Cardiac septum (tissue), 1 donor: ENCODE data around the gene LRRC51. TPM values are rescaled to one million over a fixed set of nuclear protein-coding genes. Genes with fewer than 3 reads are reported as not detected.

ENCODE experiments used
- DNase-seq: peaks from one replicate; pipeline ENCODE4 v3.0.0-alpha.2; 2020; ENCODE audit warnings: low spot score
- intact Hi-C: fragments of 100-400 bp; cut with DNase I; formaldehyde crosslinking; loops from one replicate; pipeline ENCODE4 v1.14.0; 2022
- total RNA-seq: library from RNA; stranded (reverse); fragmentation: NEBNext Ultra II Directional; extraction: Animal tissue kit (Norgen Biotek cat#: 25700); gene quantifications from one replicate; pipeline ENCODE4 v1.2.1, GENCODE V29; 2021
- donor health status: DM: no; HTN: no; CAD: no.

LRRC51 gene
- total RNA-seq, 1 donor from 2014 or later, result 4.2 TPM

DNA sequence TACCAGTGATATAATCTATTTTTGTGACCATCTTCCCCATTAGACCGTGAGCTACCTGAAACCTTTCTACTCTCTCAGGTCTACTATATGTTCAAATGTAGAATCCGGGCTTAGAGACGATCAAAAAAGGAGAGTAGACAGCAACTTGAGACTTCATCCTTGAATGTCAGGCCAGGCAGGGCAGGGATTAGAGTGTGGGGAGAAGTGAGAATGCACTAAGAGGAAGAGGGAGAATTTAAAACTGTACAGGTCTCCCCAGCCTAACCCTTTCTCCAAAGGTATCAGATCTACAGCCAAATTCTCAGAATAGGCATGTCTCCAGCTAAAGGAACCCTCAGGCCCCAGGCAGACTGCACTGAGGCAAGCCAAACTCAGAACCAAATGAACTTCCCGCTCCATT lies 21.5 kb downstream of the LRRC51 start:
- no peak for DNase-seq

DNA sequence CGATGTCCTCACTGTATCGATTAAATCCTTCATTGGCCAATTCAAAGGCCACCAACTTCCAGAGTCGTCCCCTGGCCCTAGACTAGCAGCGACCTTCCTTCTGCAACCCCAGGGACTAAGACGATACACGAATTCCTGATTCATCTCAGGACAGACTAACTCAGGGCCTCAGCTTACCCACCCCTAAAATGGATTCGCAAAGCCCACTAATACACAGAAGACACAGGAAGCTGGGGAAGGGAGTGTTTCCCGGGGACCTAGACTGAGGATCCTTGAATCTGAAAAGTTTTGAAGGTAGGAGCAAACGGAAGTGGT lies 21.9 kb downstream of the LRRC51 start:
- DNase-seq, result no peak
- intact Hi-C loops, result loop anchor here (2.0 kb wide), 1 partner anchor 62 kb away; no protein-coding TSS in a partner anchor

More for the DNA sequence above, 21.5 kb downstream of the LRRC51 start:
- intact Hi-C loops, result loop anchor here (2.0 kb wide), 1 partner anchor 61 kb away; no protein-coding TSS in a partner anchor

DNA sequence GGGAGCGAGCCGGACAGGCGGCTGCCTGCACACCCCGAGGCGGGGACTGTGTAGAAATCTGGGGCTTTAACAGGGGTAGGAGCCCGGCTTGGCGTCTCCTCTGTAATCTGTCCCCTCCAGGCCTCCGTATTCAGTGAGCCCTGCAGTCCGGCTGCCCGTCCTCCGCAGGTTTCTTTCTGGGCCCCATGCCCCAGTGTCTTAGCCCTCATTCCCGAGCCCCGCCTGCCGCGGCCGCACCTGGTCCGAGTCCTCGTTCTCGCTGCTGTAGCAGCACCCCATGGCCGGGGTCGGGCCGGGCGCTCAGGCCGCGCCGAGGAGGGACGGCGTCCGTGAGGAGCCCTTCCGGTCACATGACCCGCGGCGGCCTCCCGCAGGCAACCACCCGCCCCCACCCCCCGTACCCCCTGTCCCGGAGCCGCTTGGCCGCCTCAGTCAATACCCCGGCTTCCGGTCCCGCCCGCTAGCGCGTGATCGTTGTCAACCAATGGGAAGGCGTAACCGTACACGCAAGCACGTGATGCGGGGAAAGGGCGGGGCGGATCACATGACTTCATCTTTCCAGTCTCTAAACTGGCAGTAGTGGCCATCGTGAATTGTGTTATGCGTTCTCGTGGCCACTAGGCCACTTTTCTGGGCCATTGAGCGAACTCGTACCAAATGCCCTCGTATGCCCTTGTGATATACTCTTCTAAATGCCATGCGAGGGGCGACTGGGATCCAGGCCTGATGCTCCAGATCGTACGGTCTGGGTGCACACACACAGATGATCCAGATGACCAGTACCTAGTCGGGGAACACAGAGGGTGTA lies 22.5 kb downstream of the LRRC51 start, which contains the start of gene LAMTOR1:
Gene LAMTOR1, minus strand, starts transcription at position 352 of the 808 bp plus-strand sequence. Its CDS starts 73 bp downstream, at position 279.
- peak; percentile 99 for DNase-seq
- intact Hi-C loops, result loop anchor here (1.0 to 2.0 kb wide), 2 partner anchors 9 to 62 kb away; partner anchors contain the start of gene ANAPC15

DNA sequence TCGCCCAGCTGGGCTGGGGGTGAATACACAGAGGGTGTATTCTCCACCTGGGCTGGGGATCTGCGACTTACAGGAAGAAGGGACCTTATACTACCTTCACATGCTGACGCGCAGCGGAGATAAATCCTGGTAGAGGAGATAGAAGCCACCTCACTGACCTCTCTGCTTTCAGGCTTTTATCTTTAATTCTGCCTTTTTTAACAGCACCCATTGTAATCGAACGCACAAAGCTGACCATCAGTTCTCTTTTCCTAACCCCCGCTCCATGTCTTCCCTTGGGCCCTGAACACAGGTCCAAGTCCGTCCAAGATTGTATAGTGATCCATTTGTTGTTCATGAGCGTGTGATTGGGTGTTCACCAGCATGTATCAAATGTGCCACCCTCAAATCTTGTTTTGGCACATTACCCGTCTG lies 23.1 kb downstream of the LRRC51 start:
- no peak for DNase-seq
- intact Hi-C loops, result loop anchor here (1.0 to 2.0 kb wide), 2 partner anchors 9 to 63 kb away; partner anchors contain the start of gene ANAPC15

DNA sequence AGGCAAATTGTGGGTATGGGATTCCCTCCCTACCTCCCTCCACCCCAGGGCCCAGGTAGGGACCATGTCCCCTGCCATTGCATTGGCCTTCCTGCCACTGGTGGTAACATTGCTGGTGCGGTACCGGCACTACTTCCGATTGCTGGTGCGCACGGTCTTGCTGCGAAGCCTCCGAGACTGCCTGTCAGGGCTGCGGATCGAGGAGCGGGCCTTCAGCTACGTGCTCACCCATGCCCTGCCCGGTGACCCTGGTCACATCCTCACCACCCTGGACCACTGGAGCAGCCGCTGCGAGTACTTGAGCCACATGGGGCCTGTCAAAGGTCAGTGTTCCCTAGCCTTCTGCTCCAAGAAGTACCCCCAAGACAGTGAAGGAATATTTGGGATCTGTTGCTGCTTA lies 25.2 kb downstream of the LRRC51 start, which contains the start of gene TOMT:
Gene TOMT, plus strand, starts transcription at position 37 of the 400 bp plus-strand sequence. Its CDS starts 28 bp downstream, at position 65.
- intact Hi-C loops, result no loop called here
- DNase-seq, result no peak

DNA sequence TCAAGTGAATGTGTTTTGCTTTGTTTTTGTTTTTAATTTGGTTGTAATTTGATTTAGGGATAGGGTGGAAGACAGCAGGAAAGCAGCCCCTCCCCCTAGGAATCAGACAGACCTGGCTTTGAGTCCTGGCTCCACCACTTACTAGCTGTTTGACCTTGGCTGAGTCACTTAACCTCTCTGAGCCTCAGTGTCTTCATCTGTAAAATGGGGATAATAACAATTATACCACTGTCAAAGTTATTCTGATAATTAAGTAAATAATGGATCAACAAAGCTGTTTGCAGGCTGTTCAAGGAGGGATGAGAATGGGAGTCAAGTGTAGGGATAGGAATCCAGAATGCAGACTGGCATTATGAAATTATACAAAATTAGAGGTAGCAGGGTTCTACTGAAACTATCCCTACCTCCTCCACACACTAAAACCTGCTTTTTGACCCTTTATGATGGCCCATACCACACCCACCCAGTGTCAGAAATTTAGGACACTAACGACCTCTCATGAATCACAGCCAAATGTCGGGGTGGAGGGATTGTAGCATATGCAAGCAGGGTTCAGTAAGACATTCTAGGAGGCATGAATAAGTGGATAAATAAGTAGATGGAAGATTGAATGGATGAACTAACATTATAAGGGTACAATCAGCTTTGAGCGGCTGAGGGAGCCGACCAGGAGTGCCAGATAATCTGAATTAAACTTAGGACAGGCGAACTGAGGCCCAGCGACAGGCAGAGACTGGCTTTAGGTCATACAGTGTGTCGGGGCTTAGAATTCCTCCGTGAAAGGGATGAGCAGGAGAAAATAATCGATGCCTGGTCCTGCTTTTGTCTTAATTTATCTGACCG lies 30.9 kb downstream of the LRRC51 start:
- DNase-seq, result no peak
- intact Hi-C loops, result loop anchor here (1.0 to 10.0 kb wide), 6 partner anchors 8 to 323 kb away; partner anchors contain the start of genes CLPB, LAMTOR1, LRRC51 and NUMA1

DNA sequence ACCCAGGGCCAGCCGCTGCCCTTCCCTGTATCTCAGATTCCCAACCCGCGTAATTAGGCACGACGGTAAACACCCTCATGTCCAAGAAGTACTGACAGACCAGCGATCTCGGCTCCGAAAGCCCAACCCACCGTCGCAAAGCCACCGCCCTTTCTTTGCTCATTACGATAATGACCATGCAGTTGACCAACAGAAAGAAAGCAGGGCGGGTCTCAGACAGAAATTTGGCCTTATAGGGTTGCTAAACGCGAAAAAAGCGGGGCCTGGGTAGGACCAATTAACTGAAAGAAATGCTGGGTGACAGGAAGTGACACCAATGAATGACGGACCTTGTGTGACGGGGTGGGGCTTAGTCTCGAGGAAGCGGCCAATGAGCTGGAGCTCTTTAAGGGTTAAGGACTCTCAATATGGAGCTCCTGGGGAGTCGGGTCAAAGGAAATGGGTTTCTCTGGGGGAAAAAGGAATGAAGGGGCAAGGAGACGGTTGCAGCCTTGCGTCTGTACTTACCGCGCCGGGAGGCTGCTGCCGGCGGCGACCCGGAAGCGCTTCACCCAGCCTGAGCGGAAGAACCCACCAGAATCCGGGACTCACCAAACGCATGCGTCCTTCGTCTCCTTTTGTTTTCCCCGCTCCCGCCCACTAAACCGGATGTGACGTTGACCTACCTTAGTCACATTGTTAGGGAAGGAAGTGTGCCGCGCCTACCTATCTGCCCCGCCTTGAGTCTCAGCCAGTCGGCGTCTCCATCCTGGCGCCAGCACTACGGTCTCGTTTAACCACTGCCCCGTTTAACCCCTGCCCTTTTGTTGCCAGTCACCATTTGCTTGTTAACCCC lies 31.7 kb downstream of the LRRC51 start, which contains the start of gene ANAPC15:
Gene ANAPC15, minus strand, starts transcription at position 553 of the 835 bp plus-strand sequence. CDS start 1,419 bp downstream, outside the sequence.
- intact Hi-C loops, result loop anchor here (1.0 to 10.0 kb wide), 6 partner anchors 9 to 322 kb away; partner anchors contain the start of genes CLPB, LAMTOR1, LRRC51 and NUMA1
- DNase-seq, result peak; percentile 98

DNA sequence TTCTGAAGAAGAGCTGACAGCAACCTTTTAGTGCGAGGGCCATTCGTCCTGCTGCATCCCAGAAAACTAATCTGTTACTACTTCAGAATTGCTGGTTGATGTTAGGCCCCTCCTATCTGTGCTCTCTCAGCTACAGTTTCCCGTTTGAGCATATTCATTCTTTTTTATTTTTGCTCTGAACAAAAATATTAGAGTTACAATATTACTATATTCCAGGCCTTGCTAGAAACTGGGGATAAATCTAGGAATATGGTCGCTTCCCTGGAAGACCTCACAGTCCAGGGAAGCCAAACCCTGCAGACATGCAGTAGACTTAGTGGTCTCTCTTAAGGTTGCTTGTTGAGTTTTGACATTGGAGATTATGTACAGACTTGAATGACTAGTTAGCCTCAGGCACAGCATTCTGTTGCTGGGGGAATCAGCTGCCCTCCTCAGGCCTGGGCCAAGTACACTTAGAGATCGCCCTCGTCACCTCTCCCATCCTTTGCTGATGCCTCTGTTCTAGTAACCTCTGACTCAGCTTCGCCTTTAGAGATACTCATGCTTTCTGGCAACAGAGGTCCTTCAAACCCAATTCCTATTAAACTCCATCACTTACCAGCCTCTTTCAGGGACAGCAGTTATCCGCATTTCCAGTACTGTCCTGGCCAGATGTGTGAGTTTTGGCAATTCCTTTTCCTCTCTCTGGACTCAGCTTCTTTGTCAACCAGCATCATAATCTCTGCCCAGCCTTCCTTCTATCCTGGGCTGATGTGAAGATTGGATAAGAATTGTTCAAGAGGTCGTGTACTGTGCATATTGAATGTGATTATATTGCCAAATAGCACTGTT lies 32.5 kb downstream of the LRRC51 start:
- intact Hi-C loops, result loop anchor here (1.0 to 10.0 kb wide), 6 partner anchors 10 to 322 kb away; partner anchors contain the start of genes CLPB, LAMTOR1, LRRC51 and NUMA1
- no peak for DNase-seq

DNA sequence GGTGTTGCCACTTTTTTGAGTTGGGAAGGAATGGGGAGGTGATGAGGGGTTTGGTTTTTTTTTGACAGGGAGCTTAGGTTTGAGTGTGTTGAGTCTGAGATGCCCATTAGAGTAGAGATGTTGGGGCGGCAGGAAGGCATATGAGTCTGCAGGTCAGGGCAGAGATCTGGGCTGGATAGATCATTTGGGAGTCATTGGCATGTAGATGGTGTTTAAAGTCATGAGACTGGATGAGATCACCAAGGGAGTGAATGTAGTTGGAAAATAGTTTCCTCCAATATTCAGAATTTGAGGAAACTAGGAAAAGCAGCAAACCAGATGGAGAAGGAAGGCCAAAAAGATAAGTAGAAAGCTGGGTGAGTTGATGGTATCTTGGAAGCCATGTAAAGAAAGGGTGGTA lies 33.9 kb downstream of the LRRC51 start:
- no peak for DNase-seq
- intact Hi-C loops, result loop anchor here (10.0 kb wide), 1 partner anchor 320 kb away; the partner anchor contains the start of gene CLPB

DNA sequence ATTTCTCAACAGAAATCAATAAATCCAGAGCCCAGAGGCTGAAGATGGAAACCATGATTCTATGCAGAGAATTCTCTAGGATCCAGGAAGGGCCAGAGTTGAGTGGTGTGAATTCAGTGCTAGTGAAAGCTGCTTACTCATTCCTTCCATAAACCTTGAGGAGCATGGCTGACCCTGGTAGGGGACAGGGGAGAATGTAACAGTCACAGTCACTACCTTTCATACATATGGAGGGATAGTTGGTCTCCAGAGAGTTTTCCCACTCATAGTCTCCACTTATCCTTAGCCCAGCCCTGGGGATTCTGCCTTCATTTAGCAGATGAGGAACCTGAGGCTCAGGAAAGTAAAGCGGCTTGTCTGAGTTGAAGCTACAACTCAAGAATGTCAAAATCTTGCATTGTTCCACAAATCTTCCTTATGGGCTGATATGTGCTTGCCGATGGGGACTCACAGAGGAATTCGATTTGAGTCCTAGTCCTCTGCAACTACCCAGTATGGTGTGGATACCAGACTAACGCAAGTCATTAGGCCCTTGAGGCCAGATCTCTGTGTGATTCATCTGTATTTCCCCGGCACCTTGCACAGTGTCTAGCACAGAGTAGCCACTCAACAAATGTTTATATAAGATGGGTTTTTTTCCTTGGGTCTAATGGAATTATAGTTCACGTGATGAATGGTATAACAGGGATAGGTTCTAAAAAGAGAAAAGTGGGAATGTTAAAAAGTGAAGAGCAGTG lies 35.5 kb downstream of the LRRC51 start:
- intact Hi-C loops, result loop anchor here (10.0 kb wide), 1 partner anchor 319 kb away; the partner anchor contains the start of gene CLPB

DNA sequence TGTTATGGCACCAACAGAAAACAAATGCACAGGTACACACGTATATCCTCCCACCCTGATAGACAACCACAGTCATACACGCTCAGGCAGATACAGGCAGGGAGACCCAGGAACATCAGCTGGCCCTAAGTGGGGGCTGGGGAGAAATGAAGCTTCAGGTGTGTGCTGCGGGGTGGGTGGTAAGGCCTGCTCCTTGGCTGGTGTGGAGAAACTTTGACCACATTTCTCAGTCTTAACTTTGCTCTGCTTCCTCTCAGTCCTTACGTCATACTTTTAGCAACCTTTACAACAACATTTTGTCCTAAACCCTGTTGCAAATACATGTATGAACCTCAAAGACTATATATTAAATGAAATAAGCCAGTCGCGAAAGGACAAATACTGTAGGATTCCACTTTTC lies 38.5 kb downstream of the LRRC51 start:
- intact Hi-C loops, result loop anchor here (10.0 kb wide), 1 partner anchor 316 kb away; the partner anchor contains the start of gene CLPB

More for the DNA sequence above, 35.5 kb downstream of the LRRC51 start:
- DNase-seq, result no peak

DNA sequence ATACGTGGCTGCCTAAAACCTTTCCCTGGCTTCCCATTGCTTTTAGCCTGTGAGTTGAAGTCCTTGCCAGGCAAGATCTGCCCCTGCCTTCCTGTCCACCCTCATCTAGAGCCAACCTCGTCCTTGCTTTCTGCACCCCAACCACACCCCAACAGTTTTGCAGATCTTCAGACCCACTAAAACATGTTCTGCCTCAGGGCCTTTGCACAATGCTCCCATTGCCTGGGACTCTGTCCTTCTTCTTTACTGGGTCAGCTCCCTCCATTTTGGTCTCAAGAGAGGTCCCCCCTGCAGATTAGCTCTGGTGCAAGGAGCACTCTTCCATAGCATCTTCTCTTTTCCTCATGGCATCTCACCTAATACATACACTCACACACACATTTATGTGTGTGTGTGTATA lies 40.3 kb downstream of the LRRC51 start:
- DNase-seq, result no peak
- intact Hi-C loops, result no loop called here

More for the DNA sequence above, 38.5 kb downstream of the LRRC51 start:
- no peak for DNase-seq

DNA sequence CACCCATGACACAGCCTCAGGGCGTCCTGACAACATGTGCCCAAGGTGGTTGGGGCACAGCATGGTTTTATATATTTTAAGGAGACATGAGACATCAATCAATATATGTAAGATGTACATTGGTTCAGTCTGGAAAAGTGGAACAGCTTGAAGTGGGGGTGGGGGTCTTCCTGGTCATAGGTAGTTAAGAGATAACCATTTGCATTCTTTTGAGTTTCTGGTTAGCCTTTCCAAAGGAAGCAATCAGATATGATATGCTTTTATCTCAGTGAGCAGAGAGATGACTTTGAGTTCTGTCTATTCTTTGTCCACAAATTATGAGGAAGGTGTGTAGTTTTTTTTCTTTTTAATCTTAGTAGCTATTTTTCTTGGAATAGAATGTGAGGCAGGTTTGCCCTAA lies 42.0 kb downstream of the LRRC51 start:
- intact Hi-C loops, result no loop called here
- DNase-seq, result no peak

DNA sequence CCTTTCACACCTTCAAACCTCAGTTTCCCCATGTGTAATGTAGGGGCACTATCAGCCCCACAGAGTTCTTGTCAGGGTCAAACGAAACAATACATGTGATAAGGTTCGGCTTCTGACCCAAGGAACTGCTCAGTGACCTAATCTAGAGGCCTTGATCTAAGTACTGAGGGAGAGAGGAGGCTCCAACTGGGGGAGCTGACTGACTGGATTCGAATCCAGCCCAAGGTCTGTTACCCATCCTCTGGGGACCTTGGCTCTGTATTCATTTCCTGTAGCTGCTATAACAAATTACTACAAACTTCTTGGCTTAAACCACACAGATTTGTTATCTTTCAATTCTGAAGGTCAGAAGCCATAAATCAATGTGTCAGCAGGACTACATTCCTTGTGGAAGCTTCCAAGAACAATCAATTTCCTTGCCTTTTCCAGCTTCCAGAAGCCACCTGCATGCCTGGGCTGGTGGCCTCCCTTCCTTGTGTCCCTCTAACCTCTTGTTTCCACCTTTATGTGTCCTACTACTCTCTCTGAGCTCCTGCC lies 42.5 kb downstream of the LRRC51 start:
- intact Hi-C loops, result no loop called here
- DNase-seq, result no peak

DNA sequence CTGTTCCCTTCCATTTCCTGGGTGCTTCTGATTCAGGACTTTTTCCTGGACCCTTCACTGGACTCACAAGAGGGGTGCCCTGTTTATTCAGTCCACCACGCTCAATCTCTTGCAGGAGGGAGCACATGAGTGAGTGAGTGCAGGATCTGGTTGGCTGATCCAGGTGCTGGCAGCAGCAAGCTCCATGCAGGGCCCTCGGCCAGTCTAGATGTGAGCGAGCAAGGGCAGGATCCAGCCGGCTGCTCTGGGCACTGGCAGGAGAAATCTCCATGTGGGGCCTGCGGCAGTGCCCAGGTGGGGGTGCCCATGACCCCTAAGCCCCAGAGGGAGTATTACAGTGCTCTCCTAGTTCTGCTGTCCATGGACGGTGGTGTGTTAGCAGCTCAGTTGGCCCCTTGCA lies 43.4 kb downstream of the LRRC51 start:
- DNase-seq, result no peak
- intact Hi-C loops, result no loop called here

DNA sequence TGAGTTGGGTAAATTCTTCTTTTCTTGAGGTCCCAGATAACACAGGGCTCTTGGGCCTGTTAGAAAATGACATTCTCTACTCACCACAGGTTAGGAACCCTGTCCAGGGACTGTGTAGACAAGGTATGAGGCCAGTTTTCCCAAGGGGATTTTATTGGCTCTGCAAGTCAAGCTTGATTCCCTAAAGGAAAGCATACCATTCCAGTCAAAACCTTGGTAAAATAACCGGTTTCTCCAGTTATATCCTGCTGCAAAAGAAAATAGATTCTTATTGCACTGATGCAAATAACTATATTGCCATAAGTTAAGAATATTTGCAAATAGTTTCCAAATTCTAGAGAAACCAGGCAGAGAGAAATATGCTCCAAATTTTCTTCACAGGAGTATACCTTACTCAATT lies 45.3 kb downstream of the LRRC51 start:
- intact Hi-C loops, result no loop called here
- no peak for DNase-seq

DNA sequence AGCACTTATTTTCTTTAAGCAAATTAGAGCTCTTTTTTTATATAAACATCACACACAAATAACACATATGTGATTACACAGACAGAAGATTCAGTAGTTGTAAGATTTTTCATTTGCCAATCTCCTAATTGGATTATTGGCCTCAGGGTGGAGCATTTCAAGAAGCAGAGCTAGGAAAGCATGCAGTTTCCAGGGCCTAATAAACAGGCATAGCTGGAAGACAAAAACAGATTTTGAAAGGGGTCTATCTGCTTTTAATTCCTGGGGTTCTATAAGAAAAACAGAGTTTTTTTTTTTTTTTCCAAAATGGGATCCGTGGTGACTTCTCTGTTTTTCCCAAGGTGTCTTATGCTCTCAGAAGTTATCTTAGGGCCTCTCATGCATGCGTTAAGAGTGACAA lies 47.3 kb downstream of the LRRC51 start:
- DNase-seq, result no peak
- intact Hi-C loops, result no loop called here
